Measurements from ENCODE around the gene LDLRAD2.

The LDLRAD2 gene

GRCh38 chr1:21860971-21861370 lies 48.9 kb downstream of the LDLRAD2 start:
- no peak for DNase-seq (ENCODE audit: low spot score)

GRCh38 chr1:21861602-21862429 lies 49.8 kb downstream of the LDLRAD2 start:
- no peak for DNase-seq (ENCODE audit: low spot score)

GRCh38 chr1:21863981-21864380 lies 51.9 kb downstream of the LDLRAD2 start:
- no peak for DNase-seq (ENCODE audit: low spot score)

- no peak for DNase-seq (ENCODE audit: low spot score)
Observed at GRCh38 chr1:21864730-21865129, 52.7 kb downstream of the LDLRAD2 start.

GRCh38 chr1:21865609-21865942 lies 53.5 kb downstream of the LDLRAD2 start:
- DNase-seq (ENCODE audit: low spot score), result no peak

GRCh38 chr1:21865943-21866706 lies 54.1 kb downstream of the LDLRAD2 start:
- no peak for DNase-seq (ENCODE audit: low spot score)

- DNase-seq (ENCODE audit: low spot score), result no peak
Observed at GRCh38 chr1:21866707-21867043, 54.6 kb downstream of the LDLRAD2 start.

GRCh38 chr1:21867451-21867996 lies 55.5 kb downstream of the LDLRAD2 start:
- no peak for DNase-seq (ENCODE audit: low spot score)

GRCh38 chr1:21868482-21868881 lies 56.4 kb downstream of the LDLRAD2 start:
- no peak for DNase-seq (ENCODE audit: low spot score)

- DNase-seq (ENCODE audit: low spot score), result no peak
Observed at GRCh38 chr1:21868941-21869454, 56.9 kb downstream of the LDLRAD2 start.

GRCh38 chr1:21869620-21870121 lies 57.6 kb downstream of the LDLRAD2 start:
- no peak for DNase-seq (ENCODE audit: low spot score)

- no peak for DNase-seq (ENCODE audit: low spot score)
Observed at GRCh38 chr1:21870611-21871010, 58.5 kb downstream of the LDLRAD2 start.

GRCh38 chr1:21871943-21872342 lies 59.9 kb downstream of the LDLRAD2 start:
- DNase-seq (ENCODE audit: low spot score), result no peak

GRCh38 chr1:21872445-21873079 lies 60.5 kb downstream of the LDLRAD2 start:
- DNase-seq (ENCODE audit: low spot score), result no peak

GRCh38 chr1:21873174-21873573 lies 61.1 kb downstream of the LDLRAD2 start:
- no peak for DNase-seq (ENCODE audit: low spot score)

- DNase-seq (ENCODE audit: low spot score), result no peak
Observed at GRCh38 chr1:21873761-21874160, 61.7 kb downstream of the LDLRAD2 start.

- no peak for DNase-seq (ENCODE audit: low spot score)
Observed at GRCh38 chr1:21874328-21874727, 62.3 kb downstream of the LDLRAD2 start.
